Lower leg skin (tissue), 3 donors: Measurements from ENCODE around the gene SLC1A6.

Experiments
- CTCF ChIP-seq, 3 donors: fragments of 450-650 bp; IDR thresholded peaks; one replicate each; pipeline ENCODE4 v1.5.1; 2016; ENCODE audit warnings: antibody characterized with exemption in 3 of 3, mild to moderate bottlenecking in 3 of 3, moderate library complexity in 2 of 3
- POLR2A ChIP-seq, 2 donors: fragments of 450-650 bp; IDR thresholded peaks; one replicate each; pipeline ENCODE4 v1.6.1; 2016 to 2017; ENCODE audit warnings: antibody characterized with exemption in 2 of 2, mild to moderate bottlenecking in 1 of 2, moderate library complexity in 1 of 2

DNA sequence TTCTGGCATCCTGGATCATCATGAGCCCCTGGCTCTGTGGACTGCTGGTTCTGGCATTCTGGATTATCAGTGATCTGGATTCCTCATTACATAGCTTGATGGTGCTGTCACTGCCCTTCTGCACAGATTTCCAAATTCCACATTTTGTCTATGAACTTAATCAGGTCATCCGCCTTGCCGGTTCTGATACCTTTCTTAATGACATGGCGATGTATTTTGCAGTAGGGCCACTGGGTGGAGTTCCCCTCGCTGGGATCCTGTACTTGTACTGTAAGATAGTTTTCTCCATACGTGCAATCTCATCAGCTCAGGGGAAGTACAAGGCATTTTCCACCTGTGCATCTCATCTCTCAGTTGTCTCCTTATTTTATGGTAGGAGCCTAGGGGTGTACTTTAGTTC, 62.8 kb downstream of the SLC1A6 start:
- TF ChIP-seq POLR2A (IDR thresholded peaks at IDR 0.05) (no peak), CTCF (IDR thresholded peaks at IDR 0.05) (no peak)
